ENCODE measurements around the gene ZNF599.
"Not testable (repeated sequence)": the region's sequence is repeated elsewhere in the genome, so short reads cannot be mapped to it uniquely, and the experiment has no call there.

The ZNF599 gene

GRCh38 chr19:34772697-34773554 is at the start of gene ZNF599:
Gene ZNF599, minus strand, starts transcription at chr19:34773215. Its CDS starts 374 bp downstream, at chr19:34772841.
- peak; percentile 96 for FAIRE-seq
- DNase-seq (ENCODE audit: extremely low spot score, insufficient read length, low read depth) = peak; percentile 74

GRCh38 chr19:34818270-34818669 is 45.3 kb upstream of the ZNF599 start:
- FAIRE-seq = no peak

GRCh38 chr19:34816708-34817107 is 43.7 kb upstream of the ZNF599 start:
- FAIRE-seq (no peak), DNase-seq (ENCODE audit: extremely low spot score, insufficient read length, low read depth) (no peak)

More at GRCh38 chr19:34818270-34818669, 45.3 kb upstream of the ZNF599 start:
- DNase-seq (ENCODE audit: extremely low spot score, insufficient read length, low read depth) = no peak

- no peak for FAIRE-seq
- DNase-seq (ENCODE audit: extremely low spot score, insufficient read length, low read depth) = no peak
Observed at GRCh38 chr19:34808566-34808965, 35.6 kb upstream of the ZNF599 start.

- FAIRE-seq (no peak), DNase-seq (ENCODE audit: extremely low spot score, insufficient read length, low read depth) (no peak)
Observed at GRCh38 chr19:34806976-34807860, 34.2 kb upstream of the ZNF599 start.

GRCh38 chr19:34804115-34804514 is 31.1 kb upstream of the ZNF599 start:
- DNase-seq (ENCODE audit: extremely low spot score, insufficient read length, low read depth) (no peak), FAIRE-seq (no peak)

- DNase-seq (ENCODE audit: extremely low spot score, insufficient read length, low read depth); FAIRE-seq: not testable (repeated sequence)
Observed at GRCh38 chr19:34796953-34797352, 23.9 kb upstream of the ZNF599 start.

- FAIRE-seq = no peak
- no peak for DNase-seq (ENCODE audit: extremely low spot score, insufficient read length, low read depth)
Observed at GRCh38 chr19:34794066-34794960, 21.3 kb upstream of the ZNF599 start.

- no peak for DNase-seq (ENCODE audit: extremely low spot score, insufficient read length, low read depth)
- FAIRE-seq = no peak
Observed at GRCh38 chr19:34793565-34793964, 20.6 kb upstream of the ZNF599 start.

GRCh38 chr19:34788074-34788473 is 15.1 kb upstream of the ZNF599 start:
- FAIRE-seq = no peak

GRCh38 chr19:34787059-34787824 is 14.2 kb upstream of the ZNF599 start:
- DNase-seq (ENCODE audit: extremely low spot score, insufficient read length, low read depth) (no peak), FAIRE-seq (no peak)

More at GRCh38 chr19:34788074-34788473, 15.1 kb upstream of the ZNF599 start:
- DNase-seq (ENCODE audit: extremely low spot score, insufficient read length, low read depth) = no peak

GRCh38 chr19:34786236-34786635 is 13.2 kb upstream of the ZNF599 start:
- no peak for FAIRE-seq

GRCh38 chr19:34779652-34780051 is 6.6 kb upstream of the ZNF599 start:
- FAIRE-seq (no peak), DNase-seq (ENCODE audit: extremely low spot score, insufficient read length, low read depth) (no peak)

More at GRCh38 chr19:34786236-34786635, 13.2 kb upstream of the ZNF599 start:
- no peak for DNase-seq (ENCODE audit: extremely low spot score, insufficient read length, low read depth)

- no peak for DNase-seq (ENCODE audit: extremely low spot score, insufficient read length, low read depth)
- FAIRE-seq = no peak
Observed at GRCh38 chr19:34778342-34778741, 5.3 kb upstream of the ZNF599 start.

GRCh38 chr19:34774857-34775256 is 1.8 kb upstream of the ZNF599 start:
- DNase-seq (ENCODE audit: extremely low spot score, insufficient read length, low read depth) = no peak

GRCh38 chr19:34773555-34773864 is 495 bp upstream of the ZNF599 start:
- DNase-seq (ENCODE audit: extremely low spot score, insufficient read length, low read depth) = no peak
- no peak for FAIRE-seq

More at GRCh38 chr19:34774857-34775256, 1.8 kb upstream of the ZNF599 start:
- FAIRE-seq = no peak

- FAIRE-seq = no peak
Observed at GRCh38 chr19:34767951-34768350, 5.1 kb downstream of the ZNF599 start.

GRCh38 chr19:34766386-34766785 is 6.6 kb downstream of the ZNF599 start:
- DNase-seq (ENCODE audit: extremely low spot score, insufficient read length, low read depth) = no peak

More at GRCh38 chr19:34767951-34768350, 5.1 kb downstream of the ZNF599 start:
- DNase-seq (ENCODE audit: extremely low spot score, insufficient read length, low read depth) = no peak

More at GRCh38 chr19:34766386-34766785, 6.6 kb downstream of the ZNF599 start:
- no peak for FAIRE-seq
